Measurements from ENCODE around the gene TMPRSS3.

Gene TMPRSS3

GRCh38 chr21:42403611-42404231 is 7.9 kb upstream of the TMPRSS3 start, which contains the start of gene UBASH3A:
Gene UBASH3A (plus strand): TSS chr21:42403902. CDS start chr21:42403946, 44 bp downstream.
- TF ChIP-seq Cebpa-rat (IDR thresholded peaks at IDR 0.05), result no peak
- no peaks in the 10 kb centered on the region for H3K36me3 ChIP-seq
- H3K9ac ChIP-seq, result no peak within 1 kb of the TSS
- no peaks in the 10 kb centered on the region for H4K20me1 ChIP-seq
- no peak within 1 kb of the TSS for H3K4me3 ChIP-seq
- peaks cover 15% of the 10 kb centered on the region for H3K9me3 ChIP-seq
- H3K27me3 ChIP-seq, result no peaks in the 10 kb centered on the region
- no peak within 1 kb of the TSS for H3K27ac ChIP-seq
- peak within 1 kb of the TSS; percentile 76 for H3K4me2 ChIP-seq
- H3K4me1 ChIP-seq, result peaks cover 58% of the 10 kb centered on the region

DNA sequence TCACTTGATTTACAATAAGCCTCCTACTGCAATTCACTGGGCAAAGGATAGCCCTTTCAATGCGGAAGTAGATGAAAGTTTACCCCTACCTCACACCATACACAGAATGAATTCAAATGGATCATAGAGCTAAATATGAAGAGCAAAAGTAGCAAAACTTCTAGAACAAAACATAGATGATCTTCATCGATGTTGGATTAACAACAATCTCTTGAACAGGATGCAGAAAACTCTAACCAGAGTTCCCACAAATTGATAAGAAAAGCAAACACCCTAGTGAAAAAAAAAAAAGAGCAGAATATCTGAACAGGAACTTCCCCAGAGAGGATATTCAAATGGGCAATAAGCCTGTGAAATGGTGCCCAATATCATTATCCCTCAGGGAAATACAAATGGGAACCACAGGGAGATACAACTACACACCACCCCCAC is 6.0 kb upstream of the TMPRSS3 start:
- no peak for TF ChIP-seq Cebpa-rat (IDR thresholded peaks at IDR 0.05)
- no peak overlapping the region for H3K9ac ChIP-seq
- no peak overlapping the region for H3K4me3 ChIP-seq
- no peaks in the 10 kb centered on the region for H3K36me3 ChIP-seq
- H4K20me1 ChIP-seq, result no peaks in the 10 kb centered on the region
- H3K27ac ChIP-seq, result no peak overlapping the region
- H3K27me3 ChIP-seq, result no peaks in the 10 kb centered on the region
- H3K4me2 ChIP-seq, result no peak overlapping the region
- H3K9me3 ChIP-seq, result peaks cover 15% of the 10 kb centered on the region
- H3K4me1 ChIP-seq, result peaks cover 69% of the 10 kb centered on the region

DNA sequence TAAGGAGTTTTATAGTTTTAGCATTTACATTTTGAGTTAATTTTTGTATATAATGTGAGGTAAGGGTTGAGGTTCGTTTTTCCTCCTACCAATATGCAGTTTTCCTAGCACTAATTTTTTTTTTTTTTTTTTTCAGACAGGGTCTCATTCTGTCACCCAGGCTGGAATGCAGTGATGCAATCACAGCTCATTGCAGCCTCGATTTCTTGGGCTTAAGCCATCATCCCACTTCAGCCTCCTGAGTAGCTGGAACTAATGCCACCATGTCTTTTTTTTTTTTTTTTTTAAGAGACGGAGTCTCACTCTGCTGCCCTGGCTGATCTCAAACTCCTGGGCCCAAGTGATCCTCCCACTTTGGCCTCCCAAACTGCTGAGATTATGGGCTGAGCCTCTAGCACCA is 5.3 kb upstream of the TMPRSS3 start:
- H3K9ac ChIP-seq, result no peak overlapping the region
- H3K36me3 ChIP-seq, result no peaks in the 10 kb centered on the region
- peaks cover 15% of the 10 kb centered on the region for H3K9me3 ChIP-seq
- H3K27me3 ChIP-seq, result no peaks in the 10 kb centered on the region
- peaks cover 69% of the 10 kb centered on the region for H3K4me1 ChIP-seq
- H3K4me3 ChIP-seq, result no peak overlapping the region
- H4K20me1 ChIP-seq, result no peaks in the 10 kb centered on the region
- H3K27ac ChIP-seq, result no peak overlapping the region
- no peak for TF ChIP-seq Cebpa-rat (IDR thresholded peaks at IDR 0.05)
- no peak overlapping the region for H3K4me2 ChIP-seq

DNA sequence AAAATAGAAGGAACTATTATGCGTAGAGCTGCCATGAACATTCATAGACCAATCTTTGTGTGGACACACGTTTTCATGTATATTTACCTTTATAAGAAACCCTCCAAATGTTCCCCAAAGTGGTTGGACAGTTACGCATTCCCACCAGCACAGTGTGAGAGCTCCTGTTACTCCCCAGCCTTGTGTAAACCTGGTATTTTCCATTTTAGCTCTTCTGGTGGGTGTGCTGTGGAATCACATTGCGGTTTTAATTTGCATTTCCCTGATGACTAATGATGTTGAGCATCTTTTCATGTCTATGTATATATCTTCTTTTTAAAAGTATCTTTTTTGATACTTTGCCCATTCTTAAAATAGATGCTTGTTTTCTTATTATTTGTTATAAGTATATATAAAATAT is 4.7 kb upstream of the TMPRSS3 start:
- H3K4me2 ChIP-seq, result no peak overlapping the region
- H3K4me3 ChIP-seq, result no peak overlapping the region
- peaks cover 69% of the 10 kb centered on the region for H3K4me1 ChIP-seq
- peaks cover 15% of the 10 kb centered on the region for H3K9me3 ChIP-seq
- no peak overlapping the region for H3K9ac ChIP-seq
- no peak overlapping the region for H3K27ac ChIP-seq
- no peaks in the 10 kb centered on the region for H3K27me3 ChIP-seq
- H4K20me1 ChIP-seq, result no peaks in the 10 kb centered on the region
- H3K36me3 ChIP-seq, result no peaks in the 10 kb centered on the region
- TF ChIP-seq Cebpa-rat (IDR thresholded peaks at IDR 0.05), result no peak

GRCh38 chr21:42398436-42399028 is 2.7 kb upstream of the TMPRSS3 start:
- Histone ChIP-seq H3K4me3 (no peak overlapping the region), H3K27me3 (no peaks in the 10 kb centered on the region)

GRCh38 chr21:42397746-42398394 is 2.0 kb upstream of the TMPRSS3 start:
- Histone ChIP-seq H3K9me3 (peaks cover 15% of the 10 kb centered on the region), H3K4me1 (peaks cover 68% of the 10 kb centered on the region), H3K4me3 (peak overlapping the region; percentile 40), H3K9ac (peak overlapping the region; percentile 10; the same call in 1 of the 2 replicates), H3K27ac (peak overlapping the region; percentile 69), H3K27me3 (no peaks in the 10 kb centered on the region), H3K4me2 (peak overlapping the region; percentile 92), H3K36me3 (no peaks in the 10 kb centered on the region), H4K20me1 (no peaks in the 10 kb centered on the region)
- TF ChIP-seq Cebpa-rat (IDR thresholded peaks at IDR 0.05), result no peak

More at GRCh38 chr21:42398436-42399028, 2.7 kb upstream of the TMPRSS3 start:
- Histone ChIP-seq H3K36me3 (no peaks in the 10 kb centered on the region), H4K20me1 (no peaks in the 10 kb centered on the region), H3K4me2 (peak overlapping the region; percentile 92), H3K9ac (no peak overlapping the region; the same call in 1 of the 2 replicates), H3K27ac (peak overlapping the region; percentile 69), H3K4me1 (peaks cover 65% of the 10 kb centered on the region), H3K9me3 (peaks cover 15% of the 10 kb centered on the region)
- no peak for TF ChIP-seq Cebpa-rat (IDR thresholded peaks at IDR 0.05)

DNA sequence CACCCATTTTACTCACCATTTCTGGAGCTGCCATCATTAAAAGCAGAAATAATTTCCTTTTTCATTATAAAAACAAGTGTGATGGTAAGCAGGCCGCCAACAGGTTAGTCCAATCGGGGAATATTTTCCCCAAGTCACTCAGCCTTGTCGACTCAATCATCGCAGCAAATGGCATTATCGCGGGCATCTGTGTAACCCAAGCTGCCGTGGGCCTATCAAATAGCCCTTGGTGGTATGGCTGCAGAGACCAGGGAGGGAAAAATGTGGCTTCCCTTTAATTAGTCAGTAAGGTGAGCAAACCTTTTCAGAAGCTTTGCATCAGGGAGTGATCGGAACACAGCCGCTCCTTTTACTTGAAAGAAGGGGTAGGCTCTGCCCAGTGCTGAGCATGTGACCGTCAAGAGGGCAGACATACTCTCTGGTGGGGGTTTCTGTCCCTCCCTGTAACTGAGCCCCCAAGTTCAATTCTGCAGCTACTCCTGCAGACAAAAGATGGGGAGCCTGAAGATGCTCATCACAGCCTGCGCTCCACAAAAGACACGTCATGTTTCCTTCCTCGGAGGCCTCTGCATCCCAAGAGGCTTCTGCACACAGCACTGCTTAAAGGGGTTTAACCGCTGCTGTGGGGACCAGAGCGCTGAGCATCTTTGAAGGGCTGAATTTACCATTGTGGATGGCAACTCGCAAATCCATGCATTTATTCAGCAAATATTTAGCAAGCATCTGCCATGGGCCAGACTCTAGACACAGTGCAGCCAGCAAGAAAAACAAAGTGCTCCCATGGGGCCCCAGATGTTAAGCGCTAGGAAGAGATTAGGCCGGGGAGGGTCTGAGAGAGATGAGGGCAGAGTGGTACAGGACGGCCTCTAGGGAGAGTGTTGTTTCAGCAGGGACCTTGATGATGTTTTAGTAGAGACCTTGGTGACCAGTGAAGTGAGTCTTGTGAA is 1.2 kb upstream of the TMPRSS3 start:
- H3K4me2 ChIP-seq, result peak overlapping the region; percentile 92
- peak overlapping the region; percentile 69 for H3K27ac ChIP-seq
- no peaks in the 10 kb centered on the region for H3K27me3 ChIP-seq
- peaks cover 76% of the 10 kb centered on the region for H3K4me1 ChIP-seq
- no peak for TF ChIP-seq Cebpa-rat (IDR thresholded peaks at IDR 0.05)
- H3K4me3 ChIP-seq, result peak overlapping the region; percentile 40
- H3K36me3 ChIP-seq, result no peaks in the 10 kb centered on the region
- peak overlapping the region; percentile 36; the same call in 1 of the 2 replicates for H3K9ac ChIP-seq
- no peaks in the 10 kb centered on the region for H4K20me1 ChIP-seq
- peaks cover 10% of the 10 kb centered on the region for H3K9me3 ChIP-seq

DNA sequence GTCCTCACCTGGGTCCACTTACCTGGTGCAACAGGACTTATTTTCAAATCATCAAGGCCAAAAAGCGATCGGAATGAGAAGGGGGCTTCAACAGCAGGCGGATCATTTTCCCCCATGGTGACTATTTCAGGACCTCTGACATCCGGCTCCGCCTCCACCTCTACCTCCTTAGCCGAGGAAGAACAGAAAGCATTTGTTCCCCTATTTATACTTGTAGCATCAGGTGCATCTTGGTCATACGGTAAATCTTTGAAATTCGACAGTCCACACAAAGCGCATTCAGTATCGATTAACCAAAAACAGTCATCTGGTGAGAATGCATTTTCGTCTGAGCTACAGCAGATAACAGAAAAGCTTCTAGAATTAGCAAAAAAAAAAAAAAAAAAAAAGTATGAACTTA is 550 bp downstream of the TMPRSS3 start:
- Histone ChIP-seq H3K4me3 (peak overlapping the region; percentile 40), H3K36me3 (no peaks in the 10 kb centered on the region), H3K27me3 (no peaks in the 10 kb centered on the region), H4K20me1 (no peaks in the 10 kb centered on the region), H3K27ac (peak overlapping the region; percentile 69; the same call in 1 of the 2 replicates), H3K9ac (no peak overlapping the region), H3K4me1 (peaks cover 93% of the 10 kb centered on the region), H3K9me3 (no peaks in the 10 kb centered on the region), H3K4me2 (peak overlapping the region; percentile 92)
- no peak for TF ChIP-seq Cebpa-rat (IDR thresholded peaks at IDR 0.05)

DNA sequence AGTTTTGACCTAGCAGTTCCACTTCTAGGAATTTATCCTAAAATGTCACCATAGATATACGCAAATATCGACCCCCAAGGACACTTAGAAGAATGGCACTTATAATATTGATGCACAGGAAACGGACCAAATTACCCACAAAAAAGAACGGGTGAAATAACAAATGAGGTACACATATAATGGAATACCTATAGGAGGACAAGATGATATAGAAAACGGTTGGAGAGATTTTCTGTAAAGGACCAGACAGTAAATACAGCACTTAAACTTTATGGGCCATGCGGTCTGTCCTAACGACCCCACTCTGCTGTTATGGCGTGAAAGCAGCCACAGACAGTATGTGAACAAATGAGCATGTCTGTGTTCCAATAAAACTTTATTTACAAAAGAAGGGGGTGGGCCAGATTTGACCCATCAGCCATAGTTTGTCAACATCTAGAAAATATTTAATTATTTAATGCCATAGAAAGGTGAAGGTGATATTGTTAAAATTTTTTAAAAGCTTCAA is 2.4 kb downstream of the TMPRSS3 start:
- H3K4me3 ChIP-seq, result no peak overlapping the region

More for the DNA sequence above, 2.4 kb downstream of the TMPRSS3 start:
- Histone ChIP-seq H3K27me3 (no peaks in the 10 kb centered on the region), H3K27ac (peak overlapping the region; percentile 53; the same call in 1 of the 2 replicates), H3K9me3 (no peaks in the 10 kb centered on the region), H3K36me3 (no peaks in the 10 kb centered on the region), H3K4me2 (peak overlapping the region; percentile 81), H3K4me1 (peaks cover 97% of the 10 kb centered on the region), H4K20me1 (no peaks in the 10 kb centered on the region), H3K9ac (no peak overlapping the region)
- no peak for TF ChIP-seq Cebpa-rat (IDR thresholded peaks at IDR 0.05)
